A549 treated with AZD9567 at 1 μM for 4 hours (cell line): ENCODE results near the gene EID3. TPM values are rescaled to one million over a fixed set of nuclear protein-coding genes. Genes with fewer than 3 reads are reported as not detected.

ENCODE experiments used
- total RNA-seq: library from RNA; stranded (reverse); fragments of 200-300 nt; extraction: Qiagen RNA extraction; gene quantifications from 5 replicates; pipeline ENCODE4 v1.2.3, GENCODE V29; 2022; ENCODE audit not compliant: insufficient read depth

Gene EID3
- total RNA-seq: 4.3 to 7.3 TPM (median 6.1 TPM) in 5 replicates

GRCh38 chr12:104303538-104304151 is at the start of gene EID3:
Gene EID3, plus strand, starts transcription at chr12:104303739. Its CDS starts 196 bp downstream, at chr12:104303935.

Other genes with a start within 250 kb of the EID3 start
- gene HCFC2, start 239.2 kb upstream of the EID3 start, total RNA-seq: 3.9 to 7.2 TPM (median 5.6 TPM) in 5 replicates
- gene NFYB, start 165.5 kb upstream of the EID3 start, total RNA-seq: 20.7 to 25.5 TPM (median 23.0 TPM) in 5 replicates
- gene TXNRD1, start 88.0 kb upstream of the EID3 start, total RNA-seq: 787 to 1,060 TPM (median 847 TPM) in 5 replicates
- gene CHST11, start 153.2 kb downstream of the EID3 start, total RNA-seq: 18.0 to 21.1 TPM (median 19.9 TPM) in 5 replicates